ENCODE measurements around the gene MAGEB1.

- TF ChIP-seq CTCF (IDR thresholded peaks at IDR 0.05) (no peak), POLR2A (IDR thresholded peaks at IDR 0.05) (no peak), POLR2AphosphoS5 (IDR thresholded peaks at IDR 0.05) (no peak)
Observed at GRCh38 chrX:30248854-30249253, 1.9 kb downstream of the MAGEB1 start.
